ENCODE measurements around the gene LAMC3. TPM values are rescaled to one million over a fixed set of nuclear protein-coding genes. Genes with fewer than 3 reads are reported as not detected.
"Not testable (repeated sequence)": the region's sequence is repeated elsewhere in the genome, so short reads cannot be mapped to it uniquely, and the experiment has no call there.

Gene LAMC3
- total RNA-seq, 1 experiment from 2014 or later, result 2.9 TPM

GRCh38 chr9:131111186-131111853, 102.3 kb downstream of the LAMC3 start:
- in situ Hi-C loops (cut with HindIII; ENCODE audit: low pct_unique_long_range_greater_than_20kb, low sequenced_read_pairs), result no loop called here
- DNase-seq (ENCODE audit: low read depth, low spot score), result no peak

- in situ Hi-C loops (cut with HindIII; ENCODE audit: low pct_unique_long_range_greater_than_20kb, low sequenced_read_pairs), result no loop called here
- DNase-seq (ENCODE audit: low read depth, low spot score), result peak; percentile 97
Measured at GRCh38 chr9:131111854-131112311, 102.9 kb downstream of the LAMC3 start.

- in situ Hi-C loops (cut with HindIII; ENCODE audit: low pct_unique_long_range_greater_than_20kb, low sequenced_read_pairs), result no loop called here
- DNase-seq (ENCODE audit: low read depth, low spot score), result no peak
Measured at GRCh38 chr9:131112374-131113154, 103.6 kb downstream of the LAMC3 start.

GRCh38 chr9:131113655-131114054, 104.7 kb downstream of the LAMC3 start:
- in situ Hi-C loops (cut with HindIII; ENCODE audit: low pct_unique_long_range_greater_than_20kb, low sequenced_read_pairs), result no loop called here

GRCh38 chr9:131114084-131114535, 105.1 kb downstream of the LAMC3 start:
- DNase-seq (ENCODE audit: low read depth, low spot score), result no peak
- in situ Hi-C loops (cut with HindIII; ENCODE audit: low pct_unique_long_range_greater_than_20kb, low sequenced_read_pairs), result no loop called here

More at GRCh38 chr9:131113655-131114054, 104.7 kb downstream of the LAMC3 start:
- DNase-seq (ENCODE audit: low read depth, low spot score), result no peak

GRCh38 chr9:131115360-131115742, 106.4 kb downstream of the LAMC3 start:
- in situ Hi-C loops (cut with HindIII; ENCODE audit: low pct_unique_long_range_greater_than_20kb, low sequenced_read_pairs); DNase-seq (ENCODE audit: low read depth, low spot score): not testable (repeated sequence)

GRCh38 chr9:131116281-131117120, 107.5 kb downstream of the LAMC3 start:
- in situ Hi-C loops (cut with HindIII; ENCODE audit: low pct_unique_long_range_greater_than_20kb, low sequenced_read_pairs), result no loop called here
- no peak for DNase-seq (ENCODE audit: low read depth, low spot score)

- in situ Hi-C loops (cut with HindIII; ENCODE audit: low pct_unique_long_range_greater_than_20kb, low sequenced_read_pairs), result no loop called here
- no peak for DNase-seq (ENCODE audit: low read depth, low spot score)
Measured at GRCh38 chr9:131117121-131117761, 108.3 kb downstream of the LAMC3 start.

GRCh38 chr9:131117762-131118145, 108.8 kb downstream of the LAMC3 start:
- no peak for DNase-seq (ENCODE audit: low read depth, low spot score)
- in situ Hi-C loops (cut with HindIII; ENCODE audit: low pct_unique_long_range_greater_than_20kb, low sequenced_read_pairs), result no loop called here

GRCh38 chr9:131119600-131119999, 110.6 kb downstream of the LAMC3 start:
- DNase-seq (ENCODE audit: low read depth, low spot score), result no peak
- in situ Hi-C loops (cut with HindIII; ENCODE audit: low pct_unique_long_range_greater_than_20kb, low sequenced_read_pairs), result no loop called here

GRCh38 chr9:131120620-131121228, 111.8 kb downstream of the LAMC3 start:
- DNase-seq (ENCODE audit: low read depth, low spot score), result no peak
- in situ Hi-C loops (cut with HindIII; ENCODE audit: low pct_unique_long_range_greater_than_20kb, low sequenced_read_pairs), result no loop called here

GRCh38 chr9:131121346-131121745, 112.4 kb downstream of the LAMC3 start:
- no peak for DNase-seq (ENCODE audit: low read depth, low spot score)
- in situ Hi-C loops (cut with HindIII; ENCODE audit: low pct_unique_long_range_greater_than_20kb, low sequenced_read_pairs), result no loop called here

GRCh38 chr9:131122158-131122557, 113.2 kb downstream of the LAMC3 start:
- in situ Hi-C loops (cut with HindIII; ENCODE audit: low pct_unique_long_range_greater_than_20kb, low sequenced_read_pairs), result no loop called here
- DNase-seq (ENCODE audit: low read depth, low spot score), result no peak

- DNase-seq (ENCODE audit: low read depth, low spot score), result no peak
- in situ Hi-C loops (cut with HindIII; ENCODE audit: low pct_unique_long_range_greater_than_20kb, low sequenced_read_pairs), result no loop called here
Measured at GRCh38 chr9:131125038-131125287, 116.0 kb downstream of the LAMC3 start.

GRCh38 chr9:131125288-131126058, 116.5 kb downstream of the LAMC3 start, which contains the start of gene NUP214:
TSS of gene NUP214 (plus strand) at chr9:131125586. CDS start at chr9:131125705, 119 bp downstream.
- peak; percentile 97 for DNase-seq (ENCODE audit: low read depth, low spot score)
- in situ Hi-C loops (cut with HindIII; ENCODE audit: low pct_unique_long_range_greater_than_20kb, low sequenced_read_pairs), result no loop called here

- in situ Hi-C loops (cut with HindIII; ENCODE audit: low pct_unique_long_range_greater_than_20kb, low sequenced_read_pairs), result no loop called here
- DNase-seq (ENCODE audit: low read depth, low spot score), result no peak
Measured at GRCh38 chr9:131126059-131126426, 117.1 kb downstream of the LAMC3 start.

GRCh38 chr9:131129183-131129582, 120.2 kb downstream of the LAMC3 start:
- in situ Hi-C loops (cut with HindIII; ENCODE audit: low pct_unique_long_range_greater_than_20kb, low sequenced_read_pairs), result no loop called here

More at GRCh38 chr9:131129183-131129582, 120.2 kb downstream of the LAMC3 start:
- DNase-seq (ENCODE audit: low read depth, low spot score), result no peak
